ENCODE data around the gene GFAP.

GFAP gene

DNA sequence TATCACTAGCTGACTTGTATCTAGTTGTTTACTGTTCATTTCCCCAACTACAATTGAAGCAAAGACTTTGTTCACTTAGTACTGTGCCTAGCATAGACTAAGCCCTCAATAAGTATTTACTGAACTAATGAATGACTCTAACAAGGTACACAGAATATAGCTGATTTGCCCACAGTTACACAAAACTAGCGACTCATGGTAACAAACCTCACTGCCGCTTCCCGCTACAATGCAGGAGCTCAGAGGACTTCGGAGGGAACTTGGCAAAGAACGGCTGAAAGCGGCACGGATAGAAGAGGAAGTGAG, 16.6 kb downstream of the GFAP start:
- H3K4me3 ChIP-seq: peak overlapping the region; percentile 83
- peak overlapping the region; percentile 90 to 96 for H3K27ac ChIP-seq
- TF ChIP-seq, protein P1, sequence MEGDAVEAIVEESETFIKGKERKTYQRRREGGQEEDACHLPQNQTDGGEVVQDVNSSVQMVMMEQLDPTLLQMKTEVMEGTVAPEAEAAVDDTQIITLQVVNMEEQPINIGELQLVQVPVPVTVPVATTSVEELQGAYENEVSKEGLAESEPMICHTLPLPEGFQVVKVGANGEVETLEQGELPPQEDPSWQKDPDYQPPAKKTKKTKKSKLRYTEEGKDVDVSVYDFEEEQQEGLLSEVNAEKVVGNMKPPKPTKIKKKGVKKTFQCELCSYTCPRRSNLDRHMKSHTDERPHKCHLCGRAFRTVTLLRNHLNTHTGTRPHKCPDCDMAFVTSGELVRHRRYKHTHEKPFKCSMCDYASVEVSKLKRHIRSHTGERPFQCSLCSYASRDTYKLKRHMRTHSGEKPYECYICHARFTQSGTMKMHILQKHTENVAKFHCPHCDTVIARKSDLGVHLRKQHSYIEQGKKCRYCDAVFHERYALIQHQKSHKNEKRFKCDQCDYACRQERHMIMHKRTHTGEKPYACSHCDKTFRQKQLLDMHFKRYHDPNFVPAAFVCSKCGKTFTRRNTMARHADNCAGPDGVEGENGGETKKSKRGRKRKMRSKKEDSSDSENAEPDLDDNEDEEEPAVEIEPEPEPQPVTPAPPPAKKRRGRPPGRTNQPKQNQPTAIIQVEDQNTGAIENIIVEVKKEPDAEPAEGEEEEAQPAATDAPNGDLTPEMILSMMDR (IDR thresholded peaks at IDR 0.05): no peak
- no peak for DNase-seq (ENCODE audit: low spot score)

DNA sequence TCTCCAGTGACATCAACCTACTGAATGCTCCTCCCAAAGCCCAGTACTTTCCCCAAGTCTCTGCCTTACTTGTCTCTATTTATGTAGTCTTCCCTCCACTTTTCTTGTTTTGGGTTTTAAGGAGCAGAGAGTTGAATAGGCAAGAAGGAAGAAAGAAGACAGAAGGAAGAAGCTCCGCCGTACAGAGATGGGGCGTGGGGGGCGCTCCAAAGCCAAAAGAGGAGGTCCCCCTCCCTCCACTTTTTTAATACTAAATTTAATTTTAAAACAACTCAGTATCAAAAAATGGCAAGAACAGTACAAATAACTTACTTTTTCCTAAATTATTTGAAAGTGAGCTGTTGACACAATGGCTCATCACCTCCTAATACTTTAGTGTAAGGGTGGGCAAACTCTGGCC, 20.7 kb downstream of the GFAP start:
- DNase-seq (ENCODE audit: low spot score): peak; percentile 5
- Histone ChIP-seq H3K4me3 (no peak overlapping the region), H3K27ac (no peak overlapping the region)
- TF ChIP-seq, protein P1 (IDR thresholded peaks at IDR 0.05): no peak

DNA sequence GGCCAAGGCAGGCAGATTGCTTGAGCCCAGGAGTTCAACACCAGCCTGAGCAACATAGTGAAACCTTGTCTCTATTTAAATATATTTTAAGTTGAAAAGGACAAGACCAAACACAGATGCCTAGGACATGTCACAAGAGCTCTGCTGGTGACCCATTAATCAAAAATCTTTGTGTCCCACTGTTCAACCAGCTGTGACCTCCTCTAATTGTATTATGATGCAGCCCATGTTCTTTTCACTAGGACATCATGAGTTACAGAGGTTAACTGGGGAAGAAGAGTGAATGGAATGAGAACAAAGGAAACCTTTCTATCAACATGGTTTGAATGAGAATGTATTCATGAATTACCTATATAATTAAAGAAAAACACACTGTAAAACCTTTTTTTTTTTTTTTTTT, 23.1 kb downstream of the GFAP start:
- no peak overlapping the region for H3K4me3 ChIP-seq
- TF ChIP-seq, protein P1 (IDR thresholded peaks at IDR 0.05): no peak
- DNase-seq (ENCODE audit: low spot score): no peak
- no peak overlapping the region for H3K27ac ChIP-seq

DNA sequence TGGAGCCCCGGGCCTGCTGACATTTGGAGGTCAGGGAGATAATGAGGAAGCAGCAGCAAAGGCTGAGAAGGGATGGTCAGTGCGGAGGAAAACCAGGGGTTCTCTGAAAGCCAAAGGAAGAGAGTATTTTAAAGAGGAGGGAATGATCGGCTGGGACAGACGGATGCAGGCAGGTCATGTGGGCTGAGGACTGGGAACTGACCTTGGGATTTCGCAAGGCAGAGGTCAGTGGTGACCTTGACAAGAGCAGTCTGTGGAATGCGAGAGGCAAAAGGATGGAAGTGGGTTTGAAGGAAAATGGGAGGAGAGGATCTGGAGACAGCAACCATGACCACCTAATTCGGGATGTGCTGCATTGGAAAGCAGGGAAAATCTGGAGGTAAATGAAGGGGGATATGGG, 26.3 kb downstream of the GFAP start:
- no peak overlapping the region for H3K27ac ChIP-seq
- TF ChIP-seq, protein P1 (IDR thresholded peaks at IDR 0.05): no peak
- DNase-seq (ENCODE audit: low spot score): no peak
- no peak overlapping the region for H3K4me3 ChIP-seq

DNA sequence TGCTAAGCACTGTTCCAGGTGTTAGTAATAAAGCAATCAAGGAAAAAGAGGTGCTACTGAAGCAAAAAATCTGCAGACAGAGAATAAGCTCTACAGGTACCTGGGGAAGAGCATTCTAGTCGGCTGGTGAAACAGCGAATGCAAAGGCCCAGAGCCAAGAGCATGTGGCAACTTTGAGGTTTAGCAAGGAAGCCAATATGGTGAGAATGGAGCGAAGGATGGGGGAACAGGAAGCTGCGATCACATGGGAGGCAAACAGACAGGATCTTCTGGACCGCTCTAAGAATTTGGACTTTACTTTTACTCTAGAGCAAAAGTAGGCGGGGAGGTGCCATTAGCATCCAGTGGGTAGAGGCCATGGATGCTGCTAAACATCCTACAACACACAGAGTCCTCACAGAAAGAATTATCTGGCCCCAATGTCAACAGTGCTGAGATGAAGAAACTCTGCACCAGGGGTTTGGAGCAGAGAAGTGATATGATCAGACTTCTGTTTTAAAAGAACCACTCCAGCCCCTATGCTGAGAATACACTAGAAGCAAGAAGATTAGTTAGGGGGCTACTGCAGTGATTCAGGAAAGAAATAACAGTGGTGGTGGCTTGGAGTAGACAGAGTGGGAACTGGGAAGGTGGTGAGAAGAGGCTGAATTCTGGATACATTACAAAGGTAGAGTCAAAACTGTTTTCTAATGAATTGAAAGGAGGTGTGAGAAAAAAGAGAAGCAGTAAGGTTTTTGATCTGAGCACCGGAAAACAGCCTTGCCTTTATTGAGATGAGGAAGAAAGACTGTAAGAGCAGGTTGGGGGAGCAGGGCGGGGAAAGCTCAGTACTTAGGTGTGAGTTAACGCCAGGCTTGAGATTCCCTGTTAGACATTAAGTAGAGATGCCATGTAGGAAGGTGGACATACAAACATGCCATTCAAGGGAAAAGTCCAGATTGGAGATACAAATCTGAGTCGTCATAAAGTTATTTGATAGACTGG, 27.0 kb downstream of the GFAP start:
- no peak for DNase-seq (ENCODE audit: low spot score)
- TF ChIP-seq, protein P1 (IDR thresholded peaks at IDR 0.05): no peak
- H3K27ac ChIP-seq: no peak overlapping the region
- no peak overlapping the region for H3K4me3 ChIP-seq

DNA sequence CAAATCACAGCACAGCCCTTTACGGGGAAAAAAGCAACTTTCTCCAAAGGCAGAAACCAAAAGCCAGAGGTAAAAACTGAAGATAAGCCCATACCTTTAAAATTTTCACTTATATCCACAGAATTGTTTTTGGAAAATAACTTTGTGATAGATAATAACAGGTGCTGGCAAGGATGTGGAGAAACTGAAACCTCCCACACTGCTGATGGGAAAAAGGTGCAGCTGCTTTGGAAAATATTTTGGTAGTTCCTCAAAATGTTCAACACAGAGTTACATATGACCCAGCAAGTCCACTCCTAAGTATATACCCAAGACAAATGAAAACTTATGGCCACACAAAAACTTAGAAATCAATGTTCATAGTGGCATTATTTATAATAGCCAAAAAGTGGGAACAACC, 28.3 kb downstream of the GFAP start:
- DNase-seq (ENCODE audit: low spot score): no peak

More for the DNA sequence above, 28.3 kb downstream of the GFAP start:
- no peak overlapping the region for H3K4me3 ChIP-seq
- TF ChIP-seq, protein P1 (IDR thresholded peaks at IDR 0.05): no peak
- H3K27ac ChIP-seq: no peak overlapping the region

All from coronary artery (tissue), 2 donors.